ENCODE measurements around the gene ADAM21.

DNA sequence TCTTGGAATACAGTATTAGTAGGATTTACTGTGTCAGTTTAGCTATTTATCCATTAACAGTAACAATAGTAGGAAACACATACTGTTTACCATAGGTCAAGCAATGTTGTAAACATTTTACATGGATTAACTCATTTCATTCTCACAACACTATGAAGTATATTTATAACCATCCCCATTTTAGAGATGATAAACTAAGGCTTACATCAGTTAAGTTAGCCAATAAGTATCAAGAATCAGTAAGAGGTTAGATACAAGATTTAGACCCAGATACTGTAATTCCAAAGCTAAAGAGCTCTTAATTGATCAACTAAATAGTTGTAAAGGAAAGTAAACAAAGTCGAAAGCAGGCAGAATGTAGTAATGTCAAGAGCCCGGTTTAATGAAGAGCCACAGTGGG is 36.2 kb upstream of the ADAM21 start:
- TF ChIP-seq, protein P1, sequence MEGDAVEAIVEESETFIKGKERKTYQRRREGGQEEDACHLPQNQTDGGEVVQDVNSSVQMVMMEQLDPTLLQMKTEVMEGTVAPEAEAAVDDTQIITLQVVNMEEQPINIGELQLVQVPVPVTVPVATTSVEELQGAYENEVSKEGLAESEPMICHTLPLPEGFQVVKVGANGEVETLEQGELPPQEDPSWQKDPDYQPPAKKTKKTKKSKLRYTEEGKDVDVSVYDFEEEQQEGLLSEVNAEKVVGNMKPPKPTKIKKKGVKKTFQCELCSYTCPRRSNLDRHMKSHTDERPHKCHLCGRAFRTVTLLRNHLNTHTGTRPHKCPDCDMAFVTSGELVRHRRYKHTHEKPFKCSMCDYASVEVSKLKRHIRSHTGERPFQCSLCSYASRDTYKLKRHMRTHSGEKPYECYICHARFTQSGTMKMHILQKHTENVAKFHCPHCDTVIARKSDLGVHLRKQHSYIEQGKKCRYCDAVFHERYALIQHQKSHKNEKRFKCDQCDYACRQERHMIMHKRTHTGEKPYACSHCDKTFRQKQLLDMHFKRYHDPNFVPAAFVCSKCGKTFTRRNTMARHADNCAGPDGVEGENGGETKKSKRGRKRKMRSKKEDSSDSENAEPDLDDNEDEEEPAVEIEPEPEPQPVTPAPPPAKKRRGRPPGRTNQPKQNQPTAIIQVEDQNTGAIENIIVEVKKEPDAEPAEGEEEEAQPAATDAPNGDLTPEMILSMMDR (IDR thresholded peaks at IDR 0.05; ENCODE audit: low read depth, low read length): no peak
- no peak for TF ChIP-seq EZH2phosphoT487 (IDR thresholded peaks at IDR 0.05; ENCODE audit: low read depth)
